CD14-positive monocyte (primary cell): ENCODE results near the gene TMEM175. TPM values are rescaled to one million over a fixed set of nuclear protein-coding genes. Genes with fewer than 3 reads are reported as not detected.

Experiments used
- DNase-seq, 3 donors: peaks; one replicate each; pipeline ENCODE4 v3.0.0-alpha.2; 2011 to 2022
- H2AFZ ChIP-seq: 2 replicates; pipeline ENCODE4 v1.6.0; 2012; ENCODE audit warnings: mild to moderate bottlenecking, low read depth, low read length, inconsistent platforms; ENCODE audit not compliant: insufficient read depth, poor library complexity, severe bottlenecking
- H3K27ac ChIP-seq, 2 donors: 1 replicate in 1 of 2; 2 replicates in 1 of 2; pipeline ENCODE4 v1.5.1; 2012 to 2013; ENCODE audit warnings: low read length in 2 of 2, control low read depth in 1 of 2, inconsistent platforms in 1 of 2, low read depth in 1 of 2, mild to moderate bottlenecking in 1 of 2
- H3K27me3 ChIP-seq, 2 donors: one replicate each; pipeline versions ENCODE4 v1.6.0 to v1.6.1; 2011 to 2013; ENCODE audit warnings: low read length in 2 of 2; ENCODE audit not compliant: control insufficient read depth in 2 of 2, insufficient read depth in 2 of 2
- H3K36me3 ChIP-seq, 2 donors: replicated peaks in 1 of 2; 1 replicate in 1 of 2; 2 replicates in 1 of 2; pipeline versions ENCODE4 v1.5.1 to v1.6.1; 2012 to 2013; ENCODE audit warnings: low read length in 2 of 2, control low read depth in 1 of 2, inconsistent platforms in 1 of 2, mild to moderate bottlenecking in 1 of 2; ENCODE audit not compliant: insufficient read depth in 2 of 2, control insufficient read depth in 1 of 2
- H3K4me1 ChIP-seq, 2 donors: 1 replicate in 1 of 2; 2 replicates in 1 of 2; pipeline versions ENCODE4 v1.5.1 to v1.6.1; 2012 to 2013; ENCODE audit warnings: low read length in 2 of 2, control low read depth in 1 of 2, inconsistent platforms in 1 of 2, mild to moderate bottlenecking in 1 of 2, moderate library complexity in 1 of 2; ENCODE audit not compliant: insufficient read depth in 2 of 2, control insufficient read depth in 1 of 2
- H3K4me2 ChIP-seq: replicated peaks from 2 replicates; pipeline ENCODE3; 2012; ENCODE audit warnings: low read length, moderate library complexity, mild to moderate bottlenecking; ENCODE audit not compliant: poor library complexity, severe bottlenecking; ENCODE audit errors: extremely low read depth
- H3K4me3 ChIP-seq, 3 experiments: fragments of 200-600 bp in 1 of 3; sonication (generic) in 1 of 3; replicated peaks in 1 of 3; 1 replicate in 2 of 3; 2 replicates in 1 of 3; pipeline ENCODE4 v1.5.1; 2011 to 2013; ENCODE audit warnings: low read length in 3 of 3, mild to moderate bottlenecking in 3 of 3, control low read depth in 2 of 3, low read depth in 2 of 3, inconsistent platforms in 1 of 3, moderate library complexity in 1 of 3
- H3K79me2 ChIP-seq: 2 replicates; pipeline ENCODE4 v1.6.0; 2012; ENCODE audit warnings: mild to moderate bottlenecking, control low read depth, inconsistent platforms, low read length, moderate library complexity; ENCODE audit not compliant: insufficient read depth
- H3K9ac ChIP-seq: 2 replicates; pipeline ENCODE4 v1.6.0; 2017; ENCODE audit warnings: low read length, mild to moderate bottlenecking; ENCODE audit not compliant: insufficient read depth, poor library complexity, severe bottlenecking
- H3K9me3 ChIP-seq, 2 donors: replicated peaks in 1 of 2; 1 replicate in 1 of 2; 2 replicates in 1 of 2; pipeline versions ENCODE4 v1.5.1 to v1.6.1; 2012 to 2013; ENCODE audit warnings: low read length in 2 of 2, control low read depth in 1 of 2; ENCODE audit not compliant: control insufficient read depth in 1 of 2, insufficient read depth in 1 of 2
- H4K20me1 ChIP-seq: 2 replicates; pipeline ENCODE4 v1.6.0; 2012; ENCODE audit warnings: mild to moderate bottlenecking, low read length, control low read depth, moderate library complexity; ENCODE audit not compliant: insufficient read depth
- H3K27ac Mint-ChIP-seq, 7 donors: one replicate each; pipeline ENCODE4 v1.8.0; 2020; ENCODE audit warnings: mild to moderate bottlenecking in 7 of 7, mixed read lengths in 7 of 7, moderate library complexity in 6 of 7, inconsistent platforms in 2 of 7
- H3K27me3 Mint-ChIP-seq, 3 donors: one replicate each; pipeline ENCODE4 v1.8.0; 2021 to 2022; ENCODE audit warnings: low read depth in 3 of 3, mild to moderate bottlenecking in 3 of 3, mixed read lengths in 3 of 3, moderate library complexity in 3 of 3, inconsistent platforms in 1 of 3
- H3K36me3 Mint-ChIP-seq, 2 donors: one replicate each; pipeline ENCODE4 v1.8.0; 2020; ENCODE audit warnings: mixed read lengths in 2 of 2, inconsistent platforms in 1 of 2, mild to moderate bottlenecking in 1 of 2
- H3K4me1 Mint-ChIP-seq: one replicate; pipeline ENCODE4 v1.8.0; 2020; ENCODE audit warnings: mild to moderate bottlenecking, mixed read lengths
- H3K4me3 Mint-ChIP-seq, 2 donors: one replicate each; pipeline ENCODE4 v1.8.0; 2020; ENCODE audit warnings: mild to moderate bottlenecking in 2 of 2, mixed read lengths in 2 of 2, moderate library complexity in 1 of 2
- H3K9me3 Mint-ChIP-seq, 7 donors: one replicate each; pipeline ENCODE4 v1.8.0; 2020 to 2022; ENCODE audit warnings: mixed read lengths in 7 of 7, mild to moderate bottlenecking in 6 of 7, moderate library complexity in 6 of 7, inconsistent platforms in 2 of 7
- CTCF ChIP-seq: fragments of 200-600 bp; IDR thresholded peaks from one replicate; pipeline ENCODE4 v1.8.0; 2022; ENCODE audit warnings: antibody characterized with exemption, mild to moderate bottlenecking
- WGBS: methylation state at CpG from one replicate; pipeline ENCODE4 v1.1.5; 2013; ENCODE audit warnings: missing lambda C conversion rate; ENCODE audit not compliant: insufficient coverage; 5-methylcytosine and 5-hydroxymethylcytosine counted together
- intact Hi-C, 2 donors: fragments of 100-400 bp; cut with micrococcal nuclease; formaldehyde crosslinking; loops; one replicate each; pipeline versions ENCODE4 v1.15.0 to v1.15.1; 2023
- polyA plus RNA-seq, 3 donors: library from polyadenylated mRNA; depleted of rRNA in 1 of 3; unstranded in 2 of 3; stranded (reverse) in 1 of 3; fragments of 300-500 nt in 2 of 3; fragments of >200 nt in 1 of 3; fragmentation: Illumina TruSeq in 2 of 3; gene quantifications; 1 replicate in 2 of 3; 2 replicates in 1 of 3; pipeline ENCODE4 v1.2.3, GENCODE V29; 2012 to 2021

TMEM175 gene
- polyA plus RNA-seq, 3 donors = 18.9 to 216 (median 20.7) TPM

DNA sequence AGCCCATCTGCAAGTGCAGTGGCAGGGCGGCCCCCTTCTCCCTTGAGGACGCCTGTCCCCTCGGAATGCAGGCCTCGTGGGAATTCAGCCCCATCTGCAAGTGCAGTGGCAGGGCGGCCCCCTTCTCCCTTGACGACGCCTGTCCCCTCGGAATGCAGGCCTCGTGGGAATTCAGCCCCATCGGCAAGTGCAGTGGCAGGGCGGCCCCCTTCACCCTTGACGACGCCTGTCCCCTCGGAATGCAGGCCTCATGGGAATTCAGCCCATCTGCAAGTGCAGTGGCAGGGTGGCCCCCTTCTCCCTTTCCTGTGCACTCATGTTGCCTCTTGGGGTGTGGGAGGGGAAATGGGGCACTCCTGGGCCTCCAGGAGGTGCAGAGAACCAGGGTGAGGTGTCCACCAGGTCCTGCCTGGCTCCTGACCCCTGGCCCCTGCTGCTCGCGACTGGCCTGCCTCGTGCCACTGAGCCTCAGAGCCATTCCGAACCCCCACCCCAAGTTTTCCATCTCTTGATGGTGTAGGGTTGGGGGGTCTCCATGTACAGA, 67.7 kb downstream of the TMEM175 start:
- no peak for TF ChIP-seq CTCF
- Histone ChIP-seq H3K27ac (no peak overlapping the region), H3K27me3 (peaks cover 24 to 81% of the 10 kb centered on the region in 2 donors), H3K4me2 (no peak overlapping the region), H3K9ac (no peak overlapping the region), H3K9me3 (peaks cover 0 to 10% of the 10 kb centered on the region in 2 donors), H3K36me3 (no peaks in the 10 kb centered on the region), H4K20me1 (peaks cover 28% of the 10 kb centered on the region), H3K4me3 (no peak overlapping the region), H2AFZ (no peak overlapping the region), H3K79me2 (no peaks in the 10 kb centered on the region), H3K4me1 (peaks cover 7 to 12% of the 10 kb centered on the region in 2 donors)
- Mint-ChIP-seq H3K9me3 (peaks cover 0 to 29% (median 2%) of the 10 kb centered on the region in 7 donors), H3K27ac (no peak overlapping the region), H3K4me3 (peak overlapping the region in 1 of 2 donors; percentile 30), H3K4me1 (peaks cover 4% of the 10 kb centered on the region), H3K27me3 (peaks cover 68 to 89% (median 70%) of the 10 kb centered on the region in 3 donors), H3K36me3 (no peaks in the 10 kb centered on the region)
- 59% methylated on average over 8 of the region's 18 CpGs for WGBS
- intact Hi-C loops = loop anchor here (10.0 kb wide), 1 partner anchor 585 kb away; no protein-coding TSS in a partner anchor
- DNase-seq = no peak

DNA sequence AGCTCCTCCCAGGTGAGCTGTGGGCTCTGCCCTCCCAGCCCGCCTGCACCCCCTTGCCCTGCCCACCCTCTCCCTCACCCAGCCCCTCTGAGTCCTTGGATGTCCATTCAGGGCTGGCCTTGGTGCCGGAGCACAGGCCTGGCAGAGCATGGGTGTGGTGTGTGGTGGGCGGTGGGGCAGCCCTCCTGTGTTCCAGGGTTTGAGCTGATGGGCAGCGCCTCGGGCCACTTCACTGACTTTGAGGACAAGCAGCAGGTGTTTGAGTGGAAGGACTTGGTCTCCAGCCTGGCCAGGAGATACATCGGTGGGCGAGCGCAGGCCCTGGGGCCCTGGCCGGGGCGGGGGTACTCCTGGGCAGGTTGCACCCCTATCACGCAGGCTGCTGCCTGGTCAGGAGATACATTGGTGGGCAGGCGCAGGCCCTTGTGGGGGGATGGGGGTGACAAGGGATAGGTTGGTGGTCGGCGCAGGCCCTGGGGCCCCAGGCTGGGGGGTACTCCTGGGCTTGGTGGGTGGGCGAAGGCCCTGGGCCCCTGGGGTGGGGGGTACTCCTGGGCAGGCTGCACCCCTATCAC, 68.5 kb downstream of the TMEM175 start:
- no peak overlapping the region for H2AFZ ChIP-seq
- Mint-ChIP-seq H3K4me1 (peaks cover 4% of the 10 kb centered on the region), H3K4me3 (peak overlapping the region in 1 of 2 donors; percentile 53)

More for the DNA sequence above, 68.5 kb downstream of the TMEM175 start:
- Histone ChIP-seq H3K9ac (no peak overlapping the region), H4K20me1 (peaks cover 28% of the 10 kb centered on the region), H3K4me3 (no peak overlapping the region), H3K27ac (no peak overlapping the region), H3K27me3 (peaks cover 24 to 84% of the 10 kb centered on the region in 2 donors), H3K4me2 (no peak overlapping the region), H3K9me3 (peaks cover 0 to 10% of the 10 kb centered on the region in 2 donors), H3K36me3 (no peaks in the 10 kb centered on the region), H3K4me1 (peaks cover 7 to 12% of the 10 kb centered on the region in 2 donors), H3K79me2 (no peaks in the 10 kb centered on the region)
- WGBS = 95% methylated on average over 13 of the region's 15 CpGs
- intact Hi-C loops = loop anchor here (10.0 kb wide), 1 partner anchor 584 kb away; no protein-coding TSS in a partner anchor
- no peak for TF ChIP-seq CTCF
- Mint-ChIP-seq H3K9me3 (peaks cover 0 to 32% (median 2%) of the 10 kb centered on the region in 7 donors), H3K27me3 (peaks cover 67 to 90% (median 68%) of the 10 kb centered on the region in 3 donors), H3K36me3 (no peaks in the 10 kb centered on the region), H3K27ac (no peak overlapping the region)
- no peak for DNase-seq
